NCI-H1436 (cell line): ENCODE results near the gene PDE6C.

Experiments used
- DNase-seq: peaks from one replicate; lab custom pipeline; 2025; lab: John Stamatoyannopoulos, UW

Gene PDE6C

DNA sequence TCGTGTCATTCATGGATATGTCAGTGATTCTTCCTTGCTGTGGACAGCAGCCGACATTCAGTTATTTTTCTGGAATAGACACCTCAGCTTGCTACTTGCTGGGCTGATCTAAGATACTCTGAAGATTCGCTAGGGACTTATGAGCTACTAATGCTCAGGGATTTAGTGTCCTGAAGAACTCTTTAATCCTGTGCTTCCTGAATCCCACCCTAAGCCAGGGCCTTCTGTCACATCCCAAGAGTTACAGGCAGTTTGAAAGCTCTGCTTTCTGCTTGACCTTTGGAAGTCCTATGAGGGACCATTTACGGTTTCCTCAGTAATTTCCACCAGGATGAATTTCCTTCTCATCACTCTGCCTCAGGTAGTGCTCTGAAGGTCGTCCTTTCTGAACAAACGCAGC, at the start of gene PDE6C:
TSS of gene PDE6C (plus strand) at position 227 of the 400 bp plus-strand sequence. CDS start 189 bp downstream, outside the sequence.
- no peak for DNase-seq

DNA sequence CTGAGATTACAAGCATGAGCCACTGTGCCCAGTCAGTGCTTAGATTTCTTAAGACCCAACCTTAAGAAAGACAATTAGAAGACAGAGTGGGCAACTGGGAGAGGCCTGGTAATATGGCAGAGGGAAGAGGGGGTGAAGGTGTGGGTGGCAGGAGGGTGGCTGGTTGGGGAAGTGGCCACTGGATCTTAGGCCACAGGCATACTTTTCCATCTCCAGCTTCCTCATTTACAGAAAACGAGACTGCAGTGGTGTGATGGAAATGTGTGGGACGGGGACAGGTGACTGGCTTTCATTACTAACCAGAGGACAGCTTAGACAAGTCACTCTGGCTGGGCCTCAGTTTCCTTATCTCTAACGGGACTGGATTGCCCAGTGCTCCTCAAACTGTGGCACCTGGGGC, 46.9 kb upstream of the PDE6C start:
- no peak for DNase-seq

DNA sequence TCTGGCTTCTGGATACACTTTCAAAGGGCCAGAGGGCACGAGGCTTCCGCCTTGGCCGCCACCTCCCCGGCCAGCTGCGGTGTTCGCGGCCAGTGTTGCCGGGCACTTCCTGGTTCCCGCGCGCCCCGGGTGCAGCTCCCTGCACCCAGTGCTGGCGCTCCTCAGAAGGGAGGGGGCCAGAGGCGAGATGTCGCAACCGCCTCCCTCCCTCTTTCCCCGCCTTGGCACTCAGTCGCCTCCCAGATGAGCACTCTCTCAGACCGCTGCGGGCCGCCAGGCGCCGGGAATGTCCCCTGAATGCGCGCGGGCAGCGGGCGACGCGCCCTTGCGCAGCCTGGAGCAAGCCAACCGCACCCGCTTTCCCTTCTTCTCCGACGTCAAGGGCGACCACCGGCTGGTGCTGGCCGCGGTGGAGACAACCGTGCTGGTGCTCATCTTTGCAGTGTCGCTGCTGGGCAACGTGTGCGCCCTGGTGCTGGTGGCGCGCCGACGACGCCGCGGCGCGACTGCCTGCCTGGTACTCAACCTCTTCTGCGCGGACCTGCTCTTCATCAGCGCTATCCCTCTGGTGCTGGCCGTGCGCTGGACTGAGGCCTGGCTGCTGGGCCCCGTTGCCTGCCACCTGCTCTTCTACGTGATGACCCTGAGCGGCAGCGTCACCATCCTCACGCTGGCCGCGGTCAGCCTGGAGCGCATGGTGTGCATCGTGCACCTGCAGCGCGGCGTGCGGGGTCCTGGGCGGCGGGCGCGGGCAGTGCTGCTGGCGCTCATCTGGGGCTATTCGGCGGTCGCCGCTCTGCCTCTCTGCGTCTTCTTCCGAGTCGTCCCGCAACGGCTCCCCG, 45.7 kb upstream of the PDE6C start, which contains the start of gene FFAR4:
TSS of gene FFAR4 (plus strand) at position 231 of the 842 bp plus-strand sequence. CDS start at position 287, 56 bp downstream.
- DNase-seq: no peak

DNA sequence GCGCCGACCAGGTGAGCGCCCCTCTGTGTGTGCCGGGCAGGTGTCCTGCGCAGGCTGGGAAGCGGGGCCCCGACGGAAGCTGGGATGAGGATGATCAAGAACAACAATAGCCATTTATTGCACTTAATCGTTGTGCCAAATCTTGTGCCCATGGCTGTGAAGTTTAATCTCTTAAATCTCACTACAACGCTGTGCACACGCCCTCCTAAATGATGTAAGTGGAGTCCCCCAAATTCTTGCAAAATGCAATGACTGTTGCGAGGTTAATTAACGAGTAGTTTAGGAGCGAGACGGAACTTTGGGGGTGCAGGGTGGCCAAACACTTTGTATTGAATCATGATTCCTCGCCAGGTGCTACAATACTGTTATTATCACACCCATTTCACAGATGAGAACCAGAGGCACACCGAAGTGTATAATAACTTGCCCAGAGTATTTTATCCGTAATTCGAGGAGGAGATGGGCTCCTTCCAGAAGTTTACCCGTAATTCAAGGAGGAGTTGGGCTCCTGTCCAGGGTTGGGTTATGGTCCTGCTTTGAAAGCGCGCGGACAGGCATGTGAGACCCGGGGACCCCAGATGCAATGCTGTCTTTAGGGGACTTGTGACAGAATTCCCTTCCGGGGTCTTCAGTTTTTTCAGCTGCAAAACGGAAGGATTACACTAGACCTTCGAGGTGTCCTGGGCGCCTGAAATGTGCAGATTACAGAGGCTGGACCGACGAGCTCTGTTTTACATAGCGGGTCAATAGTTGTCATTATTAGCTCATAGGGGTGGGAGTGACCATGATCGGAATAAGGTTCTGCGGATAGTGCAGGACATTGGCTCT, 44.8 kb upstream of the PDE6C start:
- no peak for DNase-seq

DNA sequence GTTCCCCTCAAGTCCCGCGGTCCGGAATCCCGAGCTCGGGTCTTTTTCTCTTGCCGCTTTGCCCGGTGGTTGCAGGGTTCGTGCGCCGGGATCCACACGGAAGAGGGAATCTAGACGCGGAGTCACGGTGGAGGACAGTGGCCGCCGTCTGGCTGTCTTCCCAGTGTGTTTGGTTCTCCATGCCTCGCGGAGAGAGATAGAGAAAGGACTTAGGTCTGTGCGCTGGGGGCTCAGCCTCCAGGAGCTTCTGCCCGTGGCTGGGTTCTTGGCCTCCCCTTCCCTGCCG, 44.3 kb upstream of the PDE6C start:
- no peak for DNase-seq

DNA sequence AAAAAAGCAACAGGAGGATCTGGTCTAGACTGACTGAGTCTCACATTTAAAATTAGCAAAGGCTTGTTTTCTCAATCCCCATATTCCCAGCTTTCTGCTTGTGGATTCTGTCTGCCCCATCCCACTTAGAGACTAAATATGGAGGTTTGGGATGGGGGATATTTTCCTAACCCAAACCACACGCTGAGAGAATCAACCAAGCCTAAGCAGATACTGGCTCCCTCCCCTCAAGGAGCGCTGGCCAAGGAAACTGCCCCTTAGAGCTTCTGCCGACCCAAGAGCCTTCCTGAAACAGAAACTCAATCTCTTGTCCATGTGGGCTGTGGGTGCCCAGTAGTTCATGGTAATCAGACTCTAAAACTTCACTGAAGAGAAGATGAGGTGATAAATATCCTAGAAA, 42.0 kb upstream of the PDE6C start:
- no peak for DNase-seq

DNA sequence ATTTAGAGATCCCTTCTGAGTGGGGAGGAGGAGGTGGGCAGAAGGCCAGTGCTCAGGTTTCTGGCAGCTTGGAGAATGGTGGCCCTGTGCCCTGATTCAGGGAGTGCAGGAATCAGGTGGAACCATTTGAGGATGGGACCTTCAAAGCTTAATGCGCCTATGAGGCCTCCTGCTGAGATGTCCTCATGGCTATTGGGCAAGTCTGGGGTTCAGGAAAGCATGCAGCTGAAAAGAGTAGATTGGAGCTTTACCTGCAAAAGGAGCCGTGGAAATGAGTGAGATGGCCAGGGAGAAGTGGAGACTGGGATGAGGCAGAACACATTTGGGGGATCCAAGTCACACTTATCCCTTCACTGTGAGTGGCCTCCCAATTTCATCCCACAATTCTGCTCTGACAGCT, 39.7 kb upstream of the PDE6C start:
- DNase-seq: no peak

DNA sequence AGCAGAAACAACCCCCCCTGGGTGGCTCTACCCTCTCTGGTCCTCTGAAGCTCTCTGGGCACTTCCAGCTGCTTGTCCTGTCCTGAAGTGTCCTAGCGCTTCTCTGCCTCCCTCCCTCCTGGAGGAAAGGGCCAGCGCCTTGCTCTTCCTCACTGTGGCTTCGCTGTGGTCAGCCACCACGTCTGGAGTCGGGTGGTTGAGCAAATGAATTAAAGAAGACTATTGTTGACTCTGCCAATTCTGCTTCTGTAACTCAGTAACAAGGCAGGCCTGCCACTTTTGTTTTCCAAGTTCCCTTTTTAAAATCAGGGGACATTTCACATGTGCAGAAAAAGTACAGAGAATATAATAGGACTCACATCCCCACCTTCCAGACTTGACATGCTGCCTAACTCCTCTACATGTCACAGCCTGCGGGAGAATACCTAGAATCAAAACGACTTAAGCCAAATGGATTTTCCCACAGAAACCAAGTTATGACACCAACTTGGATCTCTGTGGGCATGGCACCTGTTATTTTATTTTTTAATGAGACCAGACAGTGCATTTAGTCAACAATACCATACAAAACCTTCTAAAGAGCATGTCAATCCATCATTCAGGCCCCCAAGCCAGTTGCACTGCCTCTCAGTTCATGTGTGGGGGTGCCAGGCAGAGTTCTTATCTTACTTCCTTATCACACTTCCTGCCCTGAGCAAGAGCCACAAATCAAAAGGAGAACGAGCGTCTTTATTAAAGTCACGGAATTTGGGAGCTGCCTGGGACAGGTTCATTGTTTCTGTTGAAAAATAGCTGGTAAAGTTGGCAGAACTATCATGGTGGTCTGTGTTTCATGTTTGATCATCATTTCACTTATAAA, 39.1 kb upstream of the PDE6C start:
- DNase-seq: no peak

DNA sequence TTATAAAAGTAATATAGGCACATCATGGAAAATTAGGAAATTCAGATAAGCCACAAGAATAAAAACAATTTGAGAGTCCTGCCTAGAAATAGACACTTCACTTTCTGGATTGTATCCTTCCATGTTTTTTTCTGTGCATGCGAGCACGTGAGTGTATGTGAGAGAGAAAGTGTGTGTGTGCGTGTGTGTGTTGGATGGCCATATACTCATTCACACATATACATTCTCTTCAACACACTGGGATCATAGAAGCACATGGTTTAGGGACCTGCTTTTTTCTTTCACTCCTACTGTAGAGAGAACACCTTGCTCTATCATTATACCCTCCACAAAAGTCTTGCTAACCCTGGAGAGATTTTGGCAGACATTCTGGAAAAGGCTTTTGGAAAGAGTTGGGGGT, 38.4 kb upstream of the PDE6C start:
- no peak for DNase-seq

DNA sequence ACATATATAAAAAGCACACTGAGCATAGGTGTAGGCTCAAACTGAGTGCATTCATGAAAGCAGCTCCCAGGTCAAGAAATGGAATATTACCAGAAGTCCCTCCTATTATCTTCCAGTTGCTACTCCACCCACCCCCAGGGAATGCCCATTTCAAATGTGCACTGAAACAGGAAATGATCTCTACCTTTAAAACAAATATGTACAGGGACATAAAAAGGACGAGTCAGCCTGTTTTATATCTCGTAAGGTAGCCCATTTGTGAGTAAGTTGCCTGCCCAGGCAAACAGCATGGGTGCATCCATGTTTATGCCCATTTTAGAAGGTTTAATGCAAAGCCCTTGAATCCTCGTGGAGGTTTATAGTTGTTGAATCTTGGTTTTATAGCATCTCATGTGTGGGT, 35.4 kb upstream of the PDE6C start:
- DNase-seq: no peak

DNA sequence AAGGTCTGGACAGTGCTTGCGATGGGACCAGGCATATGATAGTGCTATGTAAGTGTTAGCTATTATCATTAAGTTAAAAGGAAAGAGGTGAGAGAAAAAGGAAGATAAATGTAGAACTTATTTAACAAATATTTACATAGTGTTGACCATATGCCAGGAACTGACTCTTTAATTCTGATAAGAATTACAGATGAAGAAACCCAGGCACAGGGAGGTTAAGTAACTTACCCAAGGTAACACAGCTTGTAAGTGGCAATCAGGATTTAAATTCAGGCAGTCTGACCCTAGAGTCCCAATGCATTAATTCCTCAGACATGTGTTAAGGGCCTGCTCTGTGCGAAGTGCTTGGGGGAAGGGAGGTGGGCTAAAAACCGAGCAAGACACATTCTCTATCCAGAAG, 34.8 kb upstream of the PDE6C start:
- no peak for DNase-seq

DNA sequence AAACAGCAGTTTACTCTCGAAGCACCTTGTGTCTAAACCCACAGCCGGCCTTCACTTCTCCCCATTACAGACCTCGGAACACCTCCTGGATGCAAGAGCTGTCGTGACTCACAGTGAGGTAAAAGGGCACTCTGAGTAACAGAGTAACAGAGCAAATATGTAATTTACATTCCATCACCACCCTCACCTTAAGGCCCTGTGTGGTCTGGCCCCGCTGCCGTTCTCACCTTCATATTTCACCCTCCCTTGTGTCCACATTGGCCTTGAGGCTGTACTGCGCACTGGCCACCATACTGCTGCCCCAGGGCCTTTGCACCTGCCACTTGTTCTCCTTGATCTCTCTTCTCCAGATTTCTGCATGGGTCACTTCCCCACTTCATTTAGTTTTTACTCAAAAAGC, 33.2 kb upstream of the PDE6C start:
- no peak for DNase-seq

DNA sequence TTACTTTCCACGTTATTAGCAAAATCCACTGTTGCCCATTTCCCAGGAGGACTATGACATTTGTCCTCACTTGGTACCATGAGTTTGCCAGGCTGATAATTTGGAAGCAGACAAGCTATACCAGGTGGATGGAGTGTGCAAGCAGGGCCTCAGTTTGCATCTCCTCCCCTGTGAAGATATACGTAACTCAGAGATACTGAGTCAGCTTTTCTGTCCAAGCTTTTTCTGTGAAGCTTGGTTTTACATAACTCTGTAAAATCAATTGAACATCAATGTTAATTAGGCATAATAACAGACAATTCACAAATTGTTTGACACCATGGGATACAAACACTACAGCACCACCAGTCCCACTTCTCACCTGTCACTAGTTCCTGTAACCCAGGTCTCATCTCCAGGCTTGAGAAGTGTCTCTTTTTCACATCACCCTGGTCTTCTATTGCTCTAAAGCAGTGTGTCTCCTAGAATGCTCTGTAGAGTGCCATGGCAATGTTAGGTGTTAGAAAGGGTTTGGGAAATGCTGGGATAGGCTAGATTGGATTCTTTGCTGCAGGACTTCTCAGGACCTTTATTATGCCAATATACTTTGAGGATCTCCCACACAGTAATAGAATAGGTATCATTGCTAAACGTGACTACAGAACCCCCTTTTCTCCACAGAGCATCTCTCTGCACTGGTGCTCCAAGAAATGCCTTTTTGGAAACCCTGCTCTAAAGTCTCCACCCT, 32.2 kb upstream of the PDE6C start:
- no peak for DNase-seq

DNA sequence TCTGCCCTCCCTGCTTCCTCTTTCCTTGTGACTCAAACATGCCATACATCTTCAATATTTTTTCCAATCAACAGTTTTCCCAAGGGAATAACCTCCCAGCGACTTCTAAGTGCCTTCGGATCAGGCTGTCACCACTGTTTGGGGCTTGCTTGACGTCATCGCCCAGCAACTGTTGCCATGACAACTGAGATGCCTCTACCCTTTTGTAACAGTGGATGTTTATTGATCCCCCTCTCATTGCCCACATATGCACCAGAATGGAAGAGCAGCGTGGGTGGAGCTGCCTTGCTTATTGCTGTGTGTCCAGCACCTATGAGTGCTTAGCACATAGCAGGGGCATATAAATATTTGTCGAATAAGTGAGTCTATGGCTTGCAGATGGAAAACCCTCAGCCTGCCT, 31.5 kb upstream of the PDE6C start:
- no peak for DNase-seq

DNA sequence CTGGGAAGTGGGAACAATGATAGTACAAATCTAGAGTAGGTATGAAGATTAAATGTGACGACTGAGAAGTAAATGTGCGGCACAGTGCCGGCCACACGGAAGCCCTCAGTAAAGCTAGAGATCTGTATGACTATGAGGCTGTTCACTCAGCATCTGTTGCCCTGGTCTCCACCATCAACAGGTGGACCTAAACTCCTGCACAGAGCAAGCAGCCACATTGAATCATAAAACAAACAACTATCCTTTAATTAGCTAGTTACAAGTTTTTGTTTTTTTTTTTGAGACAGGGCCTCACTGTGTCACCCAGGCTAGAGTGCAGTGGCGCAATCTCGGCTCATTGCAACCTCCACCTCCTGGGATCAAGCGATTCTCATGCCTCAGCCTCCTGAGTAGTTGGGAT, 27.9 kb upstream of the PDE6C start:
- DNase-seq: no peak

DNA sequence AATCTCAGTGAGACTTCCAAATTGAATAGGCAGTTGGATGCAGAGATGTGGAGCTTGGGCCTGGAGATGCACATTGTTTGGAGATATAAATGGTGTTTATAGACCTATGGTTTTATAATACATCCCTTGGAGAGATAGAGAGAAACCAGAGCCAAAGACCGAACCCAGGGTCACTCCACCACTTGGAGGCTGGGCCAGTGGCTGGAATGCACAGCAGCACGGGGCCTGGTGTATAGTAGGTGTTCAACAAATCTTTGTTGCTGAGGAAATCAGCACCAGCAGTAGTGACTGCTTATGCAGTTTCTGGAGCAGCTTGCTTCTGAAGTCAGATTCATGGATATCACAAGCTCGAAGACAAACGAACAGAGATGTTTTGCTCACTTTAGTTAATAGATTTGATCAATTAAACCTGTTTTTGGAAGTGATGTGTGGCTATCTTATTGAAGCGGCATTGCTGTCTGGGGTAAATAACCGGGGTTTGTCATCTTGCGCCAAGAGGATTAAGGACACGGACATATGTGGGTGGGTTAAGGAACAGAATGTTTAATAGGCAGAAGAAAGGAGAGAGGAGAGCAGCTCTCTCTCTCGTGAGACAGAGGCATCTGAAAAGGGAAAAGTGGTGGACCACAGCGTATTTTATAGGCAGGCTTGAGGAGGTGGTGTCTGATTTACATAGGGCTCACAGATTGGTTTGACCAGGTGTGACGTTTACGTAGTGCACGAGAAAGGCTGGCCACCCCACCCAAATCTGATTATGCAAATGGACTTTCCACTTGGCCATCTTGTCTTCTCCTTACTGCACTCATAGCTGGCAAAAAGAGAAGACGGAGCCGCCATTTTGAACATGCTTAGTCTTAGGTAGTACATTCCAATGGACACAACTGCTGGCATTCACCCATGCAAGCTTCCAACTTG, 22.4 kb upstream of the PDE6C start:
- no peak for DNase-seq

DNA sequence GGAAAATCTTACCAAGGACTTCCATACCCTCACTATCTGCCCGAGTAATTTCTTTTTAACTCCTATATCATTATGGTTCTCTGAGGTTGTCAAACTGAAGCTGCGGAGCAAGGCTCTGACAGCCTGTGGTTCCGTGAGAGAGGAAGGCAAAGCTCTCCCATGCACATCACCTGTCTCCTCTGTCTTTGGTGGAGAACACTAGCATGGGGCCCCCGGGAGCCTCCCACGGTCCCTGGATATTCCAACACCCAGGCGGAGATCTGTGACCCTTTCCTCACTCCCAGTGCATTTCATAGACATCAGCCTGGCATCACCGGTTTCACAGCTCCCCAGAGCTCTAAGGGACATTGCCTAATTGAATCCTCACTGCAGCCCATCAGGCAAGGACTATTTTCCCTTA, 21.7 kb upstream of the PDE6C start:
- no peak for DNase-seq

DNA sequence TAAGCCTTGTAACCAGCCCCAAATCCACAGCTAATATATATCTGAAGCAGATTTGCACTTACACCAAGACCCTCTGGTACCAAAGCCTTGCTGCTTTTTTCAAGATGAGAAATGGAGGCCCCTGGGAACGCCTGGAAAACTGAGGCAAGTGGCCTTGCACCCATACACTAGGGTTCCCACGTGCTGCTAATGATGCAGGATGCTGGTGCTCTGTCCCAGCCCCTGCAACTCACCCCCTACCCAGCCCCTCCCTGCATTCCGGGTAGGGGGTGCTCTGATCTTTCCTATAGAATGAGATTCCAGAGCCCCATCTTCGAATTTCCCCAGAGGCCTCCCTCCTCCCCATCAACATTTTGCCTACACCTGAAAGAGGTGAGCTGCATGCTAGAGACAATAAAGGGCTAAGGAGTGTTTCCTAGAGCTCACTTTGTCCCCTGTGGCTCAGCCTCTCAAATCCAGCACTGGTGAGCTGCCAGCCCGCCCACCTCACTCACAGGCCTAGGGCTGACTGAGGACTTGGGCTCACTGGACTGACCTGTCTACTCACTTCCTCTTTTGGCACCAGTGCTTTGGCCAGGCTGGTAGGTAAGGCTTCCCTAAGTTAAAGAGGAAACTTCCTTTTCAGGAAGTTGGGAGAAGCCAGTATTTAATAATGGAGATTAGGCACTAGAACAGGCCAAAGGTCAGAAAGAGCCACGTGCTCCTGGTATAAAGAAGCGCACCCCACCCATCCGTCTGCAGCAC, 21.1 kb upstream of the PDE6C start:
- DNase-seq: no peak

DNA sequence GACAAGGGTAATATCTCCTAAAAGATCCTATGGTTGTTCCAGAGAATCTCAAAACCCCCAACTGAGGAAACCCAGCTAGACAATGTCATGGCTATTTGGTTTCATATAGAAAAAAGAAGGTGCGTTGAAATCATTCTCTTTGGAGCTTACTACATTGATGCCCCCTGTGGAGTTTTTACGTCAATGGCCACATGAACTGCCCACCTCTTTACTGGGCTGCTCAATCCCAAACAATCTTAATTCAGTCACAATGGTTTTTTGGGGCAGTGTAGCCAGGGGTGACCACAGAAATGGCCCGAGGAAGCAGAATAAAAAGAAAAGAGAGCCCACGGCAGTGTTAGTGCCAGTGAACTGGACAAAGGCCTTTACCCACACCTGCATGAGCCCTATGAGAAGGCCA, 19.1 kb upstream of the PDE6C start:
- no peak for DNase-seq

DNA sequence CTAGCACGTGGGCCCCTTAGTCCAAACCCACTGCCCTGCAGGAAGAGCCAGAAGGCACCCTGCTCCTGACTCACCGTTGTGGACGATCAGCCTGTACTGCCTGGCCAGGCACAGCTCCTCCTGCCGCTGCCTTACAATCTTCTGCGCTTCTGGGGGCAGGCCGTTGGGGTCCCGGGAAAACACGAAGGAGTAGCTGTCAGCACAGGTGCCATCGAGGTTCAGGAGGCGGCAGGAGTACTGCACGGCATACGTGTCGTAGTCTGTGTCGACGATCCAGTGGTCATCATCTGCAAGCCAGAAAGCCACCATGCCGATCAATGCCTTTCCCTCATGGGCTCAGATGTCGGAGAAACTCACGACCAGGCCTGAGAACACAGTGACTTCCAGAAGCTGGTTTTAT, 18.6 kb upstream of the PDE6C start:
- no peak for DNase-seq
